Right lobe of liver (tissue), 4 donors: ENCODE measurements around the gene CKAP5.

Experiments used
- CTCF ChIP-seq, 4 donors: fragments of 200-600 bp in 3 of 4; fragments of 450-650 bp in 1 of 4; IDR thresholded peaks; one replicate each; pipeline versions ENCODE4 v1.5.1 to v1.8.0; 2016 to 2022; ENCODE audit warnings: antibody characterized with exemption in 4 of 4, mild to moderate bottlenecking in 2 of 4
- POLR2A ChIP-seq: fragments of 450-650 bp; IDR thresholded peaks from one replicate; pipeline ENCODE4 v1.6.1; 2017; ENCODE audit warnings: antibody characterized with exemption, mild to moderate bottlenecking
- donor health status: DM: no; HTN: no; CAD: no.
- donor health status: DM: no; HTN: no; CAD: no.
- donor health status: DM: no; HTN: yes; CAD: no.

GRCh38 chr11:46745995-46746394 lies 100.1 kb downstream of the CKAP5 start:
- no peak for TF ChIP-seq CTCF (IDR thresholded peaks at IDR 0.05)
- TF ChIP-seq POLR2A: no peak
